ENCODE measurements around the gene TMEM97.
"Not testable (repeated sequence)": the region's sequence is repeated elsewhere in the genome, so short reads cannot be mapped to it uniquely, and the experiment has no call there.

Gene TMEM97

GRCh38 chr17:28338769-28339212, 19.8 kb downstream of the TMEM97 start:
- not testable (repeated sequence) for DNase-seq

GRCh38 chr17:28339431-28339830, 20.4 kb downstream of the TMEM97 start:
- DNase-seq = no peak

- DNase-seq = no peak
Observed at GRCh38 chr17:28340374-28340773, 21.4 kb downstream of the TMEM97 start.

- no peak for DNase-seq
Observed at GRCh38 chr17:28341516-28341915, 22.5 kb downstream of the TMEM97 start.

- no peak for DNase-seq
Observed at GRCh38 chr17:28342313-28342712, 23.3 kb downstream of the TMEM97 start.

GRCh38 chr17:28343491-28343932, 24.5 kb downstream of the TMEM97 start:
- no peak for DNase-seq

GRCh38 chr17:28344011-28344410, 25.0 kb downstream of the TMEM97 start:
- DNase-seq = no peak

- DNase-seq = no peak
Observed at GRCh38 chr17:28344435-28344901, 25.5 kb downstream of the TMEM97 start.

GRCh38 chr17:28345419-28346198, 26.6 kb downstream of the TMEM97 start:
- DNase-seq = no peak

- no peak for DNase-seq
Observed at GRCh38 chr17:28346199-28346580, 27.2 kb downstream of the TMEM97 start.

GRCh38 chr17:28346746-28347246, 27.8 kb downstream of the TMEM97 start:
- DNase-seq = no peak

- no peak for DNase-seq
Observed at GRCh38 chr17:28347261-28347891, 28.4 kb downstream of the TMEM97 start.

- no peak for DNase-seq
Observed at GRCh38 chr17:28348979-28349378, 30.0 kb downstream of the TMEM97 start.

- DNase-seq = no peak
Observed at GRCh38 chr17:28350271-28350670, 31.3 kb downstream of the TMEM97 start.

GRCh38 chr17:28357061-28357900, 38.3 kb downstream of the TMEM97 start, which contains the start of gene POLDIP2:
TSS of gene POLDIP2 (minus strand) at chr17:28357527. CDS start at chr17:28357448, 79 bp downstream.
- peak; percentile 94 to 97 for DNase-seq

- DNase-seq = no peak
Observed at GRCh38 chr17:28357901-28358197, 38.8 kb downstream of the TMEM97 start.

GRCh38 chr17:28363186-28363585, 44.2 kb downstream of the TMEM97 start:
- DNase-seq = no peak

GRCh38 chr17:28363776-28364650, 45.0 kb downstream of the TMEM97 start:
- no peak for DNase-seq

GRCh38 chr17:28364665-28365363, 45.8 kb downstream of the TMEM97 start, which contains the start of gene SEBOX:
TSS of gene SEBOX (minus strand) at chr17:28365199. CDS start at chr17:28365151, 48 bp downstream.
- no peak for DNase-seq

- no peak for DNase-seq
Observed at GRCh38 chr17:28365487-28365886, 46.5 kb downstream of the TMEM97 start.

GRCh38 chr17:28366605-28367004, 47.6 kb downstream of the TMEM97 start:
- no peak for DNase-seq

Data from inflammatory macrophage treated with lipopolysaccharide for 1 hour (primary cell).